DND-41 (cell line): Measurements from ENCODE around the gene ALOX12.

ENCODE experiments used
- ATAC-seq: fragments of 200-7000 bp; cut with Tn5 transposase; 3 replicates; pipeline ENCODE4 v1.9.1; 2021; ENCODE audit warnings: low read depth; ENCODE audit not compliant: insufficient read depth
- DNase-seq: peaks from one replicate; pipeline ENCODE4 v3.0.0-alpha.2; 2020
- H2AFZ ChIP-seq: 2 replicates; pipeline ENCODE4 v1.6.0; 2012; ENCODE audit warnings: low read depth, low read length
- H3K27ac ChIP-seq: 2 replicates; pipeline ENCODE4 v1.5.1; 2012; ENCODE audit warnings: low read length, inconsistent platforms
- H3K27me3 ChIP-seq: fragments of 200-600 bp; sonication (generic); 2 replicates; pipeline ENCODE4 v1.6.0; 2012; ENCODE audit warnings: low read length, mild to moderate bottlenecking, inconsistent platforms; ENCODE audit not compliant: insufficient read depth, poor library complexity
- H3K36me3 ChIP-seq: 2 replicates; pipeline ENCODE4 v1.5.1; 2012; ENCODE audit warnings: low read length, inconsistent platforms; ENCODE audit not compliant: insufficient read depth
- H3K4me1 ChIP-seq: 2 replicates; pipeline ENCODE4 v1.5.1; 2012; ENCODE audit warnings: mild to moderate bottlenecking, low read length; ENCODE audit not compliant: insufficient read depth
- H3K4me2 ChIP-seq: 2 replicates; pipeline ENCODE4 v1.6.0; 2012; ENCODE audit warnings: mild to moderate bottlenecking, moderate library complexity, low read length, inconsistent platforms; ENCODE audit not compliant: insufficient read depth
- H3K4me3 ChIP-seq, 2 experiments: fragments of 200-600 bp in 1 of 2; shearing (Covaris generic) in 1 of 2; 2 replicates each; pipeline ENCODE4 v1.5.1; 2012 to 2016; ENCODE audit warnings: inconsistent platforms in 2 of 2, low read length in 2 of 2, mild to moderate bottlenecking in 2 of 2, low read depth in 1 of 2, moderate library complexity in 1 of 2
- H3K79me2 ChIP-seq: 2 replicates; pipeline ENCODE4 v1.6.0; 2012; ENCODE audit warnings: low read length, inconsistent platforms; ENCODE audit not compliant: insufficient read depth
- H3K9ac ChIP-seq: 2 replicates; pipeline ENCODE4 v1.6.0; 2012; ENCODE audit warnings: low read depth, mild to moderate bottlenecking, inconsistent platforms, low read length, moderate library complexity
- H3K9me3 ChIP-seq: 2 replicates; pipeline ENCODE4 v1.5.1; 2012; ENCODE audit warnings: low read length, moderate library complexity, mild to moderate bottlenecking, inconsistent platforms; ENCODE audit not compliant: insufficient read depth, severe bottlenecking
- H4K20me1 ChIP-seq: 2 replicates; pipeline ENCODE4 v1.6.0; 2012; ENCODE audit warnings: low read length; ENCODE audit not compliant: insufficient read depth
- CTCF ChIP-seq: IDR thresholded peaks from 2 replicates; pipeline ENCODE4 v1.5.1; 2012; ENCODE audit warnings: borderline replicate concordance, low read length, moderate library complexity, mild to moderate bottlenecking; ENCODE audit not compliant: poor library complexity, severe bottlenecking; ENCODE audit errors: extremely low read depth
- EZH2 ChIP-seq: IDR thresholded peaks from 3 replicates; pipeline ENCODE4 v1.6.1; 2012; ENCODE audit warnings: borderline replicate concordance, low read depth, mild to moderate bottlenecking, moderate library complexity, low read length, inconsistent platforms; ENCODE audit not compliant: severe bottlenecking

The ALOX12 gene

GRCh38 chr17:7018331-7018964 lies 22.6 kb downstream of the ALOX12 start:
- no peaks in the 10 kb centered on the region for H3K27me3 ChIP-seq
- no peak overlapping the region; the same call in 1 of the 2 replicates for H3K27ac ChIP-seq
- no peak overlapping the region for H3K4me2 ChIP-seq
- H4K20me1 ChIP-seq = no peaks in the 10 kb centered on the region
- H3K9me3 ChIP-seq = no peaks in the 10 kb centered on the region
- H3K4me3 ChIP-seq = no peak overlapping the region
- ATAC-seq (no peak), DNase-seq (no peak)
- H3K79me2 ChIP-seq = peaks cover 19% of the 10 kb centered on the region
- no peak overlapping the region for H2AFZ ChIP-seq
- peaks cover 24% of the 10 kb centered on the region for H3K36me3 ChIP-seq
- TF ChIP-seq EZH2 (no peak), CTCF (no peak)
- H3K9ac ChIP-seq = no peak overlapping the region
- H3K4me1 ChIP-seq = peaks cover 53% of the 10 kb centered on the region

- Histone ChIP-seq H3K27ac (no peak overlapping the region), H3K4me3 (no peak overlapping the region), H3K4me2 (no peak overlapping the region), H3K79me2 (peaks cover 10% of the 10 kb centered on the region; the same call in 1 of the 2 replicates), H3K36me3 (peaks cover 18% of the 10 kb centered on the region), H3K9ac (no peak overlapping the region), H3K9me3 (no peaks in the 10 kb centered on the region), H3K27me3 (no peaks in the 10 kb centered on the region), H2AFZ (no peak overlapping the region), H3K4me1 (peaks cover 47% of the 10 kb centered on the region), H4K20me1 (no peaks in the 10 kb centered on the region)
- TF ChIP-seq CTCF = no peak
- TF ChIP-seq EZH2 = no peak
- DNase-seq = no peak
- no peak for ATAC-seq
Observed at GRCh38 chr17:7019367-7019766, 23.5 kb downstream of the ALOX12 start.

GRCh38 chr17:7019839-7020519 lies 24.1 kb downstream of the ALOX12 start:
- TF ChIP-seq CTCF (no peak), EZH2 (no peak)
- H3K27ac ChIP-seq = no peak overlapping the region
- ATAC-seq = no peak

More at GRCh38 chr17:7019839-7020519, 24.1 kb downstream of the ALOX12 start:
- no peaks in the 10 kb centered on the region for H3K9me3 ChIP-seq
- H3K4me3 ChIP-seq = no peak overlapping the region
- DNase-seq = no peak
- no peaks in the 10 kb centered on the region for H3K27me3 ChIP-seq
- peaks cover 47% of the 10 kb centered on the region for H3K4me1 ChIP-seq
- peaks cover 10% of the 10 kb centered on the region; the same call in 1 of the 2 replicates for H3K79me2 ChIP-seq
- H2AFZ ChIP-seq = no peak overlapping the region
- peaks cover 18% of the 10 kb centered on the region for H3K36me3 ChIP-seq
- no peak overlapping the region for H3K4me2 ChIP-seq
- H3K9ac ChIP-seq = no peak overlapping the region
- H4K20me1 ChIP-seq = no peaks in the 10 kb centered on the region
